ENCODE measurements around the gene NYNRIN.

- TF ChIP-seq, protein P1, sequence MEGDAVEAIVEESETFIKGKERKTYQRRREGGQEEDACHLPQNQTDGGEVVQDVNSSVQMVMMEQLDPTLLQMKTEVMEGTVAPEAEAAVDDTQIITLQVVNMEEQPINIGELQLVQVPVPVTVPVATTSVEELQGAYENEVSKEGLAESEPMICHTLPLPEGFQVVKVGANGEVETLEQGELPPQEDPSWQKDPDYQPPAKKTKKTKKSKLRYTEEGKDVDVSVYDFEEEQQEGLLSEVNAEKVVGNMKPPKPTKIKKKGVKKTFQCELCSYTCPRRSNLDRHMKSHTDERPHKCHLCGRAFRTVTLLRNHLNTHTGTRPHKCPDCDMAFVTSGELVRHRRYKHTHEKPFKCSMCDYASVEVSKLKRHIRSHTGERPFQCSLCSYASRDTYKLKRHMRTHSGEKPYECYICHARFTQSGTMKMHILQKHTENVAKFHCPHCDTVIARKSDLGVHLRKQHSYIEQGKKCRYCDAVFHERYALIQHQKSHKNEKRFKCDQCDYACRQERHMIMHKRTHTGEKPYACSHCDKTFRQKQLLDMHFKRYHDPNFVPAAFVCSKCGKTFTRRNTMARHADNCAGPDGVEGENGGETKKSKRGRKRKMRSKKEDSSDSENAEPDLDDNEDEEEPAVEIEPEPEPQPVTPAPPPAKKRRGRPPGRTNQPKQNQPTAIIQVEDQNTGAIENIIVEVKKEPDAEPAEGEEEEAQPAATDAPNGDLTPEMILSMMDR (conservative IDR thresholded peaks at IDR 0.05; ENCODE audit: low read depth in 2 of 2), result no peak
- TF ChIP-seq EZH2 (IDR thresholded peaks at IDR 0.05; ENCODE audit: low read depth, unreplicated experiment) (no peak), JUNB (IDR thresholded peaks at IDR 0.05; ENCODE audit: unreplicated experiment) (no peak), POLR2AphosphoS5 (IDR thresholded peaks at IDR 0.05; ENCODE audit: low read depth) (no peak), EZH2phosphoT487 (IDR thresholded peaks at IDR 0.05; ENCODE audit: unreplicated experiment) (no peak), CREB1 (CRISPR knock-in tag; IDR thresholded peaks at IDR 0.05; ENCODE audit: low read depth) (no peak), ZNF114 (CRISPR knock-in tag; IDR thresholded peaks at IDR 0.05) (no peak), NANOG (IDR thresholded peaks at IDR 0.05; ENCODE audit: borderline replicate concordance) (no peak), STAT1 (IDR thresholded peaks at IDR 0.05; ENCODE audit: unreplicated experiment) (no peak), ZNF462 (CRISPR knock-in tag; IDR thresholded peaks at IDR 0.05) (no peak)
- TF ChIP-seq, protein P2, sequence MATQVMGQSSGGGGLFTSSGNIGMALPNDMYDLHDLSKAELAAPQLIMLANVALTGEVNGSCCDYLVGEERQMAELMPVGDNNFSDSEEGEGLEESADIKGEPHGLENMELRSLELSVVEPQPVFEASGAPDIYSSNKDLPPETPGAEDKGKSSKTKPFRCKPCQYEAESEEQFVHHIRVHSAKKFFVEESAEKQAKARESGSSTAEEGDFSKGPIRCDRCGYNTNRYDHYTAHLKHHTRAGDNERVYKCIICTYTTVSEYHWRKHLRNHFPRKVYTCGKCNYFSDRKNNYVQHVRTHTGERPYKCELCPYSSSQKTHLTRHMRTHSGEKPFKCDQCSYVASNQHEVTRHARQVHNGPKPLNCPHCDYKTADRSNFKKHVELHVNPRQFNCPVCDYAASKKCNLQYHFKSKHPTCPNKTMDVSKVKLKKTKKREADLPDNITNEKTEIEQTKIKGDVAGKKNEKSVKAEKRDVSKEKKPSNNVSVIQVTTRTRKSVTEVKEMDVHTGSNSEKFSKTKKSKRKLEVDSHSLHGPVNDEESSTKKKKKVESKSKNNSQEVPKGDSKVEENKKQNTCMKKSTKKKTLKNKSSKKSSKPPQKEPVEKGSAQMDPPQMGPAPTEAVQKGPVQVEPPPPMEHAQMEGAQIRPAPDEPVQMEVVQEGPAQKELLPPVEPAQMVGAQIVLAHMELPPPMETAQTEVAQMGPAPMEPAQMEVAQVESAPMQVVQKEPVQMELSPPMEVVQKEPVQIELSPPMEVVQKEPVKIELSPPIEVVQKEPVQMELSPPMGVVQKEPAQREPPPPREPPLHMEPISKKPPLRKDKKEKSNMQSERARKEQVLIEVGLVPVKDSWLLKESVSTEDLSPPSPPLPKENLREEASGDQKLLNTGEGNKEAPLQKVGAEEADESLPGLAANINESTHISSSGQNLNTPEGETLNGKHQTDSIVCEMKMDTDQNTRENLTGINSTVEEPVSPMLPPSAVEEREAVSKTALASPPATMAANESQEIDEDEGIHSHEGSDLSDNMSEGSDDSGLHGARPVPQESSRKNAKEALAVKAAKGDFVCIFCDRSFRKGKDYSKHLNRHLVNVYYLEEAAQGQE (IDR thresholded peaks at IDR 0.05; ENCODE audit: unreplicated experiment), result no peak
- TF ChIP-seq, protein P3, sequence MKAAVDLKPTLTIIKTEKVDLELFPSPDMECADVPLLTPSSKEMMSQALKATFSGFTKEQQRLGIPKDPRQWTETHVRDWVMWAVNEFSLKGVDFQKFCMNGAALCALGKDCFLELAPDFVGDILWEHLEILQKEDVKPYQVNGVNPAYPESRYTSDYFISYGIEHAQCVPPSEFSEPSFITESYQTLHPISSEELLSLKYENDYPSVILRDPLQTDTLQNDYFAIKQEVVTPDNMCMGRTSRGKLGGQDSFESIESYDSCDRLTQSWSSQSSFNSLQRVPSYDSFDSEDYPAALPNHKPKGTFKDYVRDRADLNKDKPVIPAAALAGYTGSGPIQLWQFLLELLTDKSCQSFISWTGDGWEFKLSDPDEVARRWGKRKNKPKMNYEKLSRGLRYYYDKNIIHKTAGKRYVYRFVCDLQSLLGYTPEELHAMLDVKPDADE (IDR thresholded peaks at IDR 0.05), result no peak
Observed at GRCh38 chr14:24377657-24378056, 21.1 kb upstream of the NYNRIN start.

All from GM23338 (cell line).